Measurements from ENCODE around the gene CDK19. TPM values are rescaled to one million over a fixed set of nuclear protein-coding genes. Genes with fewer than 3 reads are reported as not detected.

The CDK19 gene
- total and polyA plus RNA-seq, 2 of the 13 experiments (the other 11 are each of a cell fraction or from before 2014, with no cell fraction given) = 13.4 to 27.0 TPM

DNA sequence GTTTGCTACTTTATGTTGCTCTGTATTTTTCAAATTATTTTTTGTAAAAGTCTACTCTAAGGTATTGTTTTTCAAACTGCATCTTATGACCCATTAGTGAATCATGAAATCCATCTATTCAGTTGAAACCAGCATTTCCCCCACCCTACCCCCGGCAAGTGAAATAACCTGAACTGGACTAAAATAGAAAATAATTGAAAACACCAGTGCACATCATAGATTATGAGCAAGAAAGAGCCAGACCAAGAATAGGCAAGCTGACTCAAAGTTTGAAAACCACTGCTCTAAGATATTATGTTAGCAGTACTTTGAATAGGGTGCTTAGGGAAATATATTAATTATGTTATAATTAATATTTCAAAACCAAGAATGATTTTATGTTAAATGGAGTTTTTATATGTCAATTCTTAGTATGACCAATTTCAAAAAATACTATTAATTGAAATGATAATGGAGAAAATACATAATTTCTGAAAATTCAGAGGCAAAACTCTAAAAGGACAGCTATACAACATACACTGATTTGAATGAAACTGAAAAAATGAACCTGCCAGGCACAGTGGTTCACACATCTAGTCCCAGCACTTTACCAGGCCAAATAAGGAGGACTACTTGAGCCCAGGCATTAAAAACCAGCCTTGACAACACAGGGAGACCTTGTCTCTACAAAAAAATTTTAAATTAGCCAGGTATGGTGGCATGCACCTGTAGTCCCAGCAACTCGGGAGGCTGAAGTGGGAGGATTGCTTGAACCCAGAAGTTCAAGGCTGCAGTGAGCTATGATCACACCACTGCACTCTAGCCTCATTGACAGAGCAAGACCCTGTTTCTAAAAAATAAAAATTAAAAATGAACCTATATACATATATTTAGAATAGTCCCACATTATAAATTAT is 112.0 kb downstream of the CDK19 start (continued):
- TF ChIP-seq, protein P1, sequence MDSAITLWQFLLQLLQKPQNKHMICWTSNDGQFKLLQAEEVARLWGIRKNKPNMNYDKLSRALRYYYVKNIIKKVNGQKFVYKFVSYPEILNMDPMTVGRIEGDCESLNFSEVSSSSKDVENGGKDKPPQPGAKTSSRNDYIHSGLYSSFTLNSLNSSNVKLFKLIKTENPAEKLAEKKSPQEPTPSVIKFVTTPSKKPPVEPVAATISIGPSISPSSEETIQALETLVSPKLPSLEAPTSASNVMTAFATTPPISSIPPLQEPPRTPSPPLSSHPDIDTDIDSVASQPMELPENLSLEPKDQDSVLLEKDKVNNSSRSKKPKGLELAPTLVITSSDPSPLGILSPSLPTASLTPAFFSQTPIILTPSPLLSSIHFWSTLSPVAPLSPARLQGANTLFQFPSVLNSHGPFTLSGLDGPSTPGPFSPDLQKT (CRISPR knock-in tag; IDR thresholded peaks at IDR 0.05; ENCODE audit: borderline replicate concordance) = no peak
- no peak for TF ChIP-seq ZNF530 (CRISPR knock-in tag; IDR thresholded peaks at IDR 0.05; ENCODE audit: low read depth)
- TF ChIP-seq ZNF83 (CRISPR knock-in tag; IDR thresholded peaks at IDR 0.05; ENCODE audit: borderline replicate concordance) = no peak
- TF ChIP-seq HIVEP1 (CRISPR knock-in tag; IDR thresholded peaks at IDR 0.05) = no peak
- TF ChIP-seq KLF9 (CRISPR knock-in tag; IDR thresholded peaks at IDR 0.05; ENCODE audit: low read depth) = no peak
- TF ChIP-seq, protein P2, sequence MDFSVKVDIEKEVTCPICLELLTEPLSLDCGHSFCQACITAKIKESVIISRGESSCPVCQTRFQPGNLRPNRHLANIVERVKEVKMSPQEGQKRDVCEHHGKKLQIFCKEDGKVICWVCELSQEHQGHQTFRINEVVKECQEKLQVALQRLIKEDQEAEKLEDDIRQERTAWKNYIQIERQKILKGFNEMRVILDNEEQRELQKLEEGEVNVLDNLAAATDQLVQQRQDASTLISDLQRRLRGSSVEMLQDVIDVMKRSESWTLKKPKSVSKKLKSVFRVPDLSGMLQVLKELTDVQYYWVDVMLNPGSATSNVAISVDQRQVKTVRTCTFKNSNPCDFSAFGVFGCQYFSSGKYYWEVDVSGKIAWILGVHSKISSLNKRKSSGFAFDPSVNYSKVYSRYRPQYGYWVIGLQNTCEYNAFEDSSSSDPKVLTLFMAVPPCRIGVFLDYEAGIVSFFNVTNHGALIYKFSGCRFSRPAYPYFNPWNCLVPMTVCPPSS (IDR thresholded peaks at IDR 0.05) = no peak
- TF ChIP-seq MED8 (CRISPR knock-in tag; IDR thresholded peaks at IDR 0.05; ENCODE audit: insufficient replicate concordance) = no peak
- TF ChIP-seq AGO1 (IDR thresholded peaks at IDR 0.05; ENCODE audit: low read depth, low read length, poor library complexity, severe bottlenecking) = no peak
- 0 out of 2 replicates have a peak, but pooled peaks have one; percentile 30 for TF ChIP-seq ADNP (CRISPR knock-in tag; IDR thresholded peaks at IDR 0.05)
- TF ChIP-seq ERF (CRISPR knock-in tag; IDR thresholded peaks at IDR 0.05) = peak; percentile 13; the same call in 1 of the 2 replicates
- TF ChIP-seq ZEB1 (IDR thresholded peaks at IDR 0.05; ENCODE audit: insufficient replicate concordance, low read depth) = peak; percentile 21
- TF ChIP-seq FLYWCH1 (CRISPR knock-in tag; IDR thresholded peaks at IDR 0.05) = no peak
- TF ChIP-seq, protein P3, sequence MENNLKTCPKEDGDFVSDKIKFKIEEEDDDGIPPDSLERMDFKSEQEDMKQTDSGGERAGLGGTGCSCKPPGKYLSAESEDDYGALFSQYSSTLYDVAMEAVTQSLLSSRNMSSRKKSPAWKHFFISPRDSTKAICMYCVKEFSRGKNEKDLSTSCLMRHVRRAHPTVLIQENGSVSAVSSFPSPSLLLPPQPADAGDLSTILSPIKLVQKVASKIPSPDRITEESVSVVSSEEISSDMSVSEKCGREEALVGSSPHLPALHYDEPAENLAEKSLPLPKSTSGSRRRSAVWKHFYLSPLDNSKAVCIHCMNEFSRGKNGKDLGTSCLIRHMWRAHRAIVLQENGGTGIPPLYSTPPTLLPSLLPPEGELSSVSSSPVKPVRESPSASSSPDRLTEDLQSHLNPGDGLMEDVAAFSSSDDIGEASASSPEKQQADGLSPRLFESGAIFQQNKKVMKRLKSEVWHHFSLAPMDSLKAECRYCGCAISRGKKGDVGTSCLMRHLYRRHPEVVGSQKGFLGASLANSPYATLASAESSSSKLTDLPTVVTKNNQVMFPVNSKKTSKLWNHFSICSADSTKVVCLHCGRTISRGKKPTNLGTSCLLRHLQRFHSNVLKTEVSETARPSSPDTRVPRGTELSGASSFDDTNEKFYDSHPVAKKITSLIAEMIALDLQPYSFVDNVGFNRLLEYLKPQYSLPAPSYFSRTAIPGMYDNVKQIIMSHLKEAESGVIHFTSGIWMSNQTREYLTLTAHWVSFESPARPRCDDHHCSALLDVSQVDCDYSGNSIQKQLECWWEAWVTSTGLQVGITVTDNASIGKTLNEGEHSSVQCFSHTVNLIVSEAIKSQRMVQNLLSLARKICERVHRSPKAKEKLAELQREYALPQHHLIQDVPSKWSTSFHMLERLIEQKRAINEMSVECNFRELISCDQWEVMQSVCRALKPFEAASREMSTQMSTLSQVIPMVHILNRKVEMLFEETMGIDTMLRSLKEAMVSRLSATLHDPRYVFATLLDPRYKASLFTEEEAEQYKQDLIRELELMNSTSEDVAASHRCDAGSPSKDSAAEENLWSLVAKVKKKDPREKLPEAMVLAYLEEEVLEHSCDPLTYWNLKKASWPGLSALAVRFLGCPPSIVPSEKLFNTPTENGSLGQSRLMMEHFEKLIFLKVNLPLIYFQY (CRISPR knock-in tag; IDR thresholded peaks at IDR 0.05; ENCODE audit: borderline replicate concordance) = no peak
- no peak for TF ChIP-seq RFX1 (IDR thresholded peaks at IDR 0.05)
- TF ChIP-seq, protein P4, sequence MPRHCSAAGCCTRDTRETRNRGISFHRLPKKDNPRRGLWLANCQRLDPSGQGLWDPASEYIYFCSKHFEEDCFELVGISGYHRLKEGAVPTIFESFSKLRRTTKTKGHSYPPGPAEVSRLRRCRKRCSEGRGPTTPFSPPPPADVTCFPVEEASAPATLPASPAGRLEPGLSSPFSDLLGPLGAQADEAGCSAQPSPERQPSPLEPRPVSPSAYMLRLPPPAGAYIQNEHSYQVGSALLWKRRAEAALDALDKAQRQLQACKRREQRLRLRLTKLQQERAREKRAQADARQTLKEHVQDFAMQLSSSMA (CRISPR knock-in tag; IDR thresholded peaks at IDR 0.05) = no peak
- TF ChIP-seq, protein P5, sequence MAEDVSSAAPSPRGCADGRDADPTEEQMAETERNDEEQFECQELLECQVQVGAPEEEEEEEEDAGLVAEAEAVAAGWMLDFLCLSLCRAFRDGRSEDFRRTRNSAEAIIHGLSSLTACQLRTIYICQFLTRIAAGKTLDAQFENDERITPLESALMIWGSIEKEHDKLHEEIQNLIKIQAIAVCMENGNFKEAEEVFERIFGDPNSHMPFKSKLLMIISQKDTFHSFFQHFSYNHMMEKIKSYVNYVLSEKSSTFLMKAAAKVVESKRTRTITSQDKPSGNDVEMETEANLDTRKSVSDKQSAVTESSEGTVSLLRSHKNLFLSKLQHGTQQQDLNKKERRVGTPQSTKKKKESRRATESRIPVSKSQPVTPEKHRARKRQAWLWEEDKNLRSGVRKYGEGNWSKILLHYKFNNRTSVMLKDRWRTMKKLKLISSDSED (CRISPR knock-in tag; IDR thresholded peaks at IDR 0.05) = no peak
- no peak for TF ChIP-seq ZNF879 (CRISPR knock-in tag; IDR thresholded peaks at IDR 0.05)
- no peak for TF ChIP-seq CEBPG (CRISPR knock-in tag; IDR thresholded peaks at IDR 0.05)
- TF ChIP-seq, protein P6, sequence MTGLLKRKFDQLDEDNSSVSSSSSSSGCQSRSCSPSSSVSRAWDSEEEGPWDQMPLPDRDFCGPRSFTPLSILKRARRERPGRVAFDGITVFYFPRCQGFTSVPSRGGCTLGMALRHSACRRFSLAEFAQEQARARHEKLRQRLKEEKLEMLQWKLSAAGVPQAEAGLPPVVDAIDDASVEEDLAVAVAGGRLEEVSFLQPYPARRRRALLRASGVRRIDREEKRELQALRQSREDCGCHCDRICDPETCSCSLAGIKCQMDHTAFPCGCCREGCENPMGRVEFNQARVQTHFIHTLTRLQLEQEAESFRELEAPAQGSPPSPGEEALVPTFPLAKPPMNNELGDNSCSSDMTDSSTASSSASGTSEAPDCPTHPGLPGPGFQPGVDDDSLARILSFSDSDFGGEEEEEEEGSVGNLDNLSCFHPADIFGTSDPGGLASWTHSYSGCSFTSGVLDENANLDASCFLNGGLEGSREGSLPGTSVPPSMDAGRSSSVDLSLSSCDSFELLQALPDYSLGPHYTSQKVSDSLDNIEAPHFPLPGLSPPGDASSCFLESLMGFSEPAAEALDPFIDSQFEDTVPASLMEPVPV (CRISPR knock-in tag; IDR thresholded peaks at IDR 0.05) = no peak

Data from HepG2 (cell line).